HepG2 (cell line): ENCODE results near the gene TMEM139. TPM values are rescaled to one million over a fixed set of nuclear protein-coding genes. Genes with fewer than 3 reads are reported as not detected.

Source experiments
- ASH2L ChIP-seq: fragments of 300-600, 200-600 bp; sonication (generic); IDR thresholded peaks from 2 replicates; pipeline ENCODE4 v1.7.0; 2017; ENCODE audit warnings: low read depth, mild to moderate bottlenecking, moderate library complexity, mixed read lengths, low read length; ENCODE audit not compliant: insufficient read length
- FOXM1 ChIP-seq: sonication (generic); formaldehyde crosslinking; IDR thresholded peaks from 2 replicates; pipeline ENCODE4 v1.5.0; 2020; ENCODE audit warnings: missing genetic modification reagents
- GATAD1 ChIP-seq: IDR thresholded peaks from 2 replicates; pipeline ENCODE4 v1.6.1; 2016; ENCODE audit warnings: missing genetic modification reagents, missing compliant biosample characterization
- ONECUT2 ChIP-seq: sonication (generic); formaldehyde crosslinking; IDR thresholded peaks from 2 replicates; pipeline ENCODE4 v1.4.0; 2020; ENCODE audit warnings: missing genetic modification reagents
- ZEB1 ChIP-seq: IDR thresholded peaks from 2 replicates; pipeline ENCODE4 v1.6.1; 2012; ENCODE audit warnings: mild to moderate bottlenecking, low read depth, inconsistent platforms; ENCODE audit not compliant: insufficient replicate concordance
- ZMYM2 ChIP-seq: sonication (generic); formaldehyde crosslinking; IDR thresholded peaks from 2 replicates; pipeline ENCODE4 v1.8.0; 2022; ENCODE audit warnings: mild to moderate bottlenecking, missing genetic modification reagents
- ZNF253 ChIP-seq: sonication (generic); formaldehyde crosslinking; IDR thresholded peaks from 2 replicates; pipeline ENCODE4 v1.8.0; 2022; ENCODE audit warnings: mild to moderate bottlenecking, missing genetic modification reagents, borderline replicate concordance
- ZNF326 ChIP-seq: sonication (generic); formaldehyde crosslinking; IDR thresholded peaks from 2 replicates; pipeline ENCODE4 v1.4.0; 2020; ENCODE audit warnings: missing genetic modification reagents, borderline replicate concordance
- ZNF674 ChIP-seq: sonication (generic); formaldehyde crosslinking; IDR thresholded peaks from 2 replicates; pipeline ENCODE4 v1.5.0; 2020; ENCODE audit warnings: low read depth, mild to moderate bottlenecking, missing genetic modification reagents
- polyA plus RNA-seq, 8 experiments: library from polyadenylated mRNA; depleted of rRNA in 3 of 8; stranded (reverse) in 7 of 8; unstranded in 1 of 8; fragments of >200 nt; fragmentation: Illumina TruSeq in 4 of 8; extraction: Trizol in 4 of 8; gene quantifications; 2 replicates each; pipeline versions ENCODE4 v1.2.1 to v1.2.3, GENCODE V29; 2011 to 2016; ENCODE audit warnings: low read depth in 4 of 8, missing spikeins in 1 of 8, mixed read lengths in 1 of 8; ENCODE audit not compliant: insufficient read depth in 1 of 8
- total RNA-seq, 5 experiments: library from RNA; depleted of rRNA; stranded (reverse); fragments of >200 nt; fragmentation: Illumina TruSeq; extraction: Trizol; gene quantifications; 2 replicates each; pipeline ENCODE4 v1.2.3, GENCODE V29; 2016; ENCODE audit warnings: low read depth in 1 of 5
- TF ChIP-seq, protein P1 (sequence below): fragments of 450-650 bp; IDR thresholded peaks from 2 replicates; pipeline ENCODE4 v1.6.1; 2016
- TF ChIP-seq, protein P2 (sequence below): sonication (generic); formaldehyde crosslinking; IDR thresholded peaks from 2 replicates; pipeline ENCODE4 v1.4.0; 2020; ENCODE audit warnings: missing genetic modification reagents
- TF ChIP-seq, protein P3 (sequence below): sonication (generic); formaldehyde crosslinking; IDR thresholded peaks from 2 replicates; pipeline ENCODE4 v1.4.0; 2020; ENCODE audit warnings: missing genetic modification reagents, borderline replicate concordance
- TF ChIP-seq, protein P4 (sequence below): sonication (generic); formaldehyde crosslinking; IDR thresholded peaks from 2 replicates; pipeline ENCODE4 v1.8.0; 2022; ENCODE audit warnings: low read depth, missing genetic modification reagents
- TF ChIP-seq, protein P5 (sequence below): IDR thresholded peaks from 2 replicates; pipeline ENCODE4 v1.6.1; 2016
- TF ChIP-seq, protein P6 (sequence below), 2 experiments: sonication (generic) in 1 of 2; formaldehyde crosslinking in 1 of 2; IDR thresholded peaks; 2 replicates each; pipeline versions ENCODE4 v1.4.0 to v1.6.1; 2018 to 2020; ENCODE audit warnings: missing genetic modification reagents in 2 of 2, borderline replicate concordance in 1 of 2, low read depth in 1 of 2, mild to moderate bottlenecking in 1 of 2, missing biosample characterization in 1 of 2

The TMEM139 gene
- total and polyA plus RNA-seq, 2 of the 13 experiments (the other 11 are each of a cell fraction or from before 2014, with no cell fraction given), result 7.9 to 14.0 TPM

DNA sequence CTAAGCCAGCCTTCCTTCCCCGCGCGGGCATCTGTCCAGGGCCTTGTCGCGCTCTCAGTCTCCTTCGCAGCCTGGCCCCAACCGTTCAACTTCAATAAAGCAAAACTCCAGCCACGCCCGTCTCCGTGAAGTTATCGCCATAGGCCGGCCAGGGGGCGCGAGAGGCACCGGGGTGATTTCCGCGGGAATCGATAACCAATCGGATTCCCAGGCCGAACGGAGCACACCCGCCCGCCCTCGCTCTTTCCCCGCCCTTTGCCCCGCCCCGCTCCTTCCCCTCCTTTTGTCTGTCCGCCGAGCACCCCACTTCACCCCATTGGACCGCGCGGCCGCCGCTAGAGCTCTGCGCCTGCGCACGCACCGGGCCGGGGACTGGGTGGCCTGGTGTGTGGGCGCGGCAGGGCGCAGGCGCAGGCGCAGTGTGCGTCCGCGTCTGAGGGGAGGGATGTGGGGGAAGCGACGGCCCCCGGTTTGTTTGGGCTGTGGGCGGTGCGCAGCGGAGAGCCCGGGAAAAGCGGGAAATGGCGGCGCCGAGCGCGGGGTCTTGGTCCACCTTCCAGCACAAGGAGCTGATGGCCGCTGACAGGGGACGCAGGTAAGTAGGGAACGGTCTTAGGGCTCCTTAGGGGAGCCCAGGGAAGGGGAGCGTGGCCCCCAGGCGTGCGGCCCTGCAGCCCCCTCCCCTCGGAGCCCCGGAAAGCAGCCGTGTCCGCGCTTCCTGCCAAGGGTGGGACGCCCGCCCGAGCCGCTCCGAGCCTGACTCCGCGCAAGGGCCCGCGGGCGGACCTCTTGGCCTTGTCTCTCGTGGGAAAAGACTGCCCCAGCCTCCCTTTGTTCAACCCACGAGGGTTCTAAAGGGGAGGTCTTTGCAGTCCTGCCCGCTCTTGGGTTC lies 3.4 kb downstream of the TMEM139 start, which contains the start of gene CASP2 (continued):
- TF ChIP-seq, protein P1, sequence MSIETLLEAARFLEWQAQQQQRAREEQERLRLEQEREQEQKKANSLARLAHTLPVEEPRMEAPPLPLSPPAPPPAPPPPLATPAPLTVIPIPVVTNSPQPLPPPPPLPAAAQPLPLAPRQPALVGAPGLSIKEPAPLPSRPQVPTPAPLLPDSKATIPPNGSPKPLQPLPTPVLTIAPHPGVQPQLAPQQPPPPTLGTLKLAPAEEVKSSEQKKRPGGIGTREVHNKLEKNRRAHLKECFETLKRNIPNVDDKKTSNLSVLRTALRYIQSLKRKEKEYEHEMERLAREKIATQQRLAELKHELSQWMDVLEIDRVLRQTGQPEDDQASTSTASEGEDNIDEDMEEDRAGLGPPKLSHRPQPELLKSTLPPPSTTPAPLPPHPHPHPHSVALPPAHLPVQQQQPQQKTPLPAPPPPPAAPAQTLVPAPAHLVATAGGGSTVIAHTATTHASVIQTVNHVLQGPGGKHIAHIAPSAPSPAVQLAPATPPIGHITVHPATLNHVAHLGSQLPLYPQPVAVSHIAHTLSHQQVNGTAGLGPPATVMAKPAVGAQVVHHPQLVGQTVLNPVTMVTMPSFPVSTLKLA, result no peak
- TF ChIP-seq ONECUT2 (CRISPR knock-in tag) (no peak), FOXM1 (CRISPR knock-in tag) (no peak), ZMYM2 (no peak), ZNF326 (CRISPR knock-in tag) (no peak), ZEB1 (no peak), GATAD1 (CRISPR knock-in tag) (peak; percentile 77), ZNF253 (CRISPR knock-in tag) (no peak), ASH2L (peak; percentile 84), ZNF674 (CRISPR knock-in tag) (no peak)
- TF ChIP-seq, protein P2, sequence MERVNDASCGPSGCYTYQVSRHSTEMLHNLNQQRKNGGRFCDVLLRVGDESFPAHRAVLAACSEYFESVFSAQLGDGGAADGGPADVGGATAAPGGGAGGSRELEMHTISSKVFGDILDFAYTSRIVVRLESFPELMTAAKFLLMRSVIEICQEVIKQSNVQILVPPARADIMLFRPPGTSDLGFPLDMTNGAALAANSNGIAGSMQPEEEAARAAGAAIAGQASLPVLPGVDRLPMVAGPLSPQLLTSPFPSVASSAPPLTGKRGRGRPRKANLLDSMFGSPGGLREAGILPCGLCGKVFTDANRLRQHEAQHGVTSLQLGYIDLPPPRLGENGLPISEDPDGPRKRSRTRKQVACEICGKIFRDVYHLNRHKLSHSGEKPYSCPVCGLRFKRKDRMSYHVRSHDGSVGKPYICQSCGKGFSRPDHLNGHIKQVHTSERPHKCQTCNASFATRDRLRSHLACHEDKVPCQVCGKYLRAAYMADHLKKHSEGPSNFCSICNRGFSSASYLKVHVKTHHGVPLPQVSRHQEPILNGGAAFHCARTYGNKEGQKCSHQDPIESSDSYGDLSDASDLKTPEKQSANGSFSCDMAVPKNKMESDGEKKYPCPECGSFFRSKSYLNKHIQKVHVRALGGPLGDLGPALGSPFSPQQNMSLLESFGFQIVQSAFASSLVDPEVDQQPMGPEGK (CRISPR knock-in tag), result peak; percentile 96
- TF ChIP-seq, protein P3, sequence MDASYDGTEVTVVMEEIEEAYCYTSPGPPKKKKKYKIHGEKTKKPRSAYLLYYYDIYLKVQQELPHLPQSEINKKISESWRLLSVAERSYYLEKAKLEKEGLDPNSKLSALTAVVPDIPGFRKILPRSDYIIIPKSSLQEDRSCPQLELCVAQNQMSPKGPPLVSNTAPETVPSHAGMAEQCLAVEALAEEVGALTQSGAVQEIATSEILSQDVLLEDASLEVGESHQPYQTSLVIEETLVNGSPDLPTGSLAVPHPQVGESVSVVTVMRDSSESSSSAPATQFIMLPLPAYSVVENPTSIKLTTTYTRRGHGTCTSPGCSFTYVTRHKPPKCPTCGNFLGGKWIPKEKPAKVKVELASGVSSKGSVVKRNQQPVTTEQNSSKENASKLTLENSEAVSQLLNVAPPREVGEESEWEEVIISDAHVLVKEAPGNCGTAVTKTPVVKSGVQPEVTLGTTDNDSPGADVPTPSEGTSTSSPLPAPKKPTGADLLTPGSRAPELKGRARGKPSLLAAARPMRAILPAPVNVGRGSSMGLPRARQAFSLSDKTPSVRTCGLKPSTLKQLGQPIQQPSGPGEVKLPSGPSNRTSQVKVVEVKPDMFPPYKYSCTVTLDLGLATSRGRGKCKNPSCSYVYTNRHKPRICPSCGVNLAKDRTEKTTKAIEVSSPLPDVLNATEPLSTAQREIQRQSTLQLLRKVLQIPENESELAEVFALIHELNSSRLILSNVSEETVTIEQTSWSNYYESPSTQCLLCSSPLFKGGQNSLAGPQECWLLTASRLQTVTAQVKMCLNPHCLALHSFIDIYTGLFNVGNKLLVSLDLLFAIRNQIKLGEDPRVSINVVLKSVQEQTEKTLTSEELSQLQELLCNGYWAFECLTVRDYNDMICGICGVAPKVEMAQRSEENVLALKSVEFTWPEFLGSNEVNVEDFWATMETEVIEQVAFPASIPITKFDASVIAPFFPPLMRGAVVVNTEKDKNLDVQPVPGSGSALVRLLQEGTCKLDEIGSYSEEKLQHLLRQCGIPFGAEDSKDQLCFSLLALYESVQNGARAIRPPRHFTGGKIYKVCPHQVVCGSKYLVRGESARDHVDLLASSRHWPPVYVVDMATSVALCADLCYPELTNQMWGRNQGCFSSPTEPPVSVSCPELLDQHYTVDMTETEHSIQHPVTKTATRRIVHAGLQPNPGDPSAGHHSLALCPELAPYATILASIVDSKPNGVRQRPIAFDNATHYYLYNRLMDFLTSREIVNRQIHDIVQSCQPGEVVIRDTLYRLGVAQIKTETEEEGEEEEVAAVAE (CRISPR knock-in tag), result no peak
- TF ChIP-seq, protein P4, sequence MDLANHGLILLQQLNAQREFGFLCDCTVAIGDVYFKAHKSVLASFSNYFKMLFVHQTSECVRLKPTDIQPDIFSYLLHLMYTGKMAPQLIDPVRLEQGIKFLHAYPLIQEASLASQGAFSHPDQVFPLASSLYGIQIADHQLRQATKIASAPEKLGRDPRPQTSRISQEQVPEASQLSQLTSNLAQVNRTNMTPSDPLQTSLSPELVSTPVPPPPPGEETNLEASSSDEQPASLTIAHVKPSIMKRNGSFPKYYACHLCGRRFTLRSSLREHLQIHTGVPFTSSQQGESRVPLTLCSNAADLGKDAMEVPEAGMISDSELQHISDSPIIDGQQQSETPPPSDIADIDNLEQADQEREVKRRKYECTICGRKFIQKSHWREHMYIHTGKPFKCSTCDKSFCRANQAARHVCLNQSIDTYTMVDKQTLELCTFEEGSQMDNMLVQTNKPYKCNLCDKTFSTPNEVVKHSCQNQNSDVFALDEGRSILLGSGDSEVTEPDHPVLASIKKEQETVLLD (CRISPR knock-in tag), result peak; percentile 82; the same call in 1 of the 2 replicates
- TF ChIP-seq, protein P5, sequence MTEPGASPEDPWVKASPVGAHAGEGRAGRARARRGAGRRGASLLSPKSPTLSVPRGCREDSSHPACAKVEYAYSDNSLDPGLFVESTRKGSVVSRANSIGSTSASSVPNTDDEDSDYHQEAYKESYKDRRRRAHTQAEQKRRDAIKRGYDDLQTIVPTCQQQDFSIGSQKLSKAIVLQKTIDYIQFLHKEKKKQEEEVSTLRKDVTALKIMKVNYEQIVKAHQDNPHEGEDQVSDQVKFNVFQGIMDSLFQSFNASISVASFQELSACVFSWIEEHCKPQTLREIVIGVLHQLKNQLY (CRISPR knock-in tag), result no peak; the same call in 1 of the 2 replicates
- TF ChIP-seq, protein P6, sequence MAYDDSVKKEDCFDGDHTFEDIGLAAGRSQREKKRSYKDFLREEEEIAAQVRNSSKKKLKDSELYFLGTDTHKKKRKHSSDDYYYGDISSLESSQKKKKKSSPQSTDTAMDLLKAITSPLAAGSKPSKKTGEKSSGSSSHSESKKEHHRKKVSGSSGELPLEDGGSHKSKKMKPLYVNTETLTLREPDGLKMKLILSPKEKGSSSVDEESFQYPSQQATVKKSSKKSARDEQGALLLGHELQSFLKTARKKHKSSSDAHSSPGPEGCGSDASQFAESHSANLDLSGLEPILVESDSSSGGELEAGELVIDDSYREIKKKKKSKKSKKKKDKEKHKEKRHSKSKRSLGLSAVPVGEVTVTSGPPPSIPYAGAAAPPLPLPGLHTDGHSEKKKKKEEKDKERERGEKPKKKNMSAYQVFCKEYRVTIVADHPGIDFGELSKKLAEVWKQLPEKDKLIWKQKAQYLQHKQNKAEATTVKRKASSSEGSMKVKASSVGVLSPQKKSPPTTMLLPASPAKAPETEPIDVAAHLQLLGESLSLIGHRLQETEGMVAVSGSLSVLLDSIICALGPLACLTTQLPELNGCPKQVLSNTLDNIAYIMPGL (CRISPR knock-in tag; IDR thresholded peaks at IDR 0.05; ENCODE audit: borderline replicate concordance in 1 of 2, low read depth in 1 of 2), result peak; percentile 61 to 87; a peak in 2 of 4 replicates
